Natural killer cell treated with Interleukin-12 subunit alpha and Interleukin-12 subunit beta and Interleukin-15 and Interleukin-18, amount 100 ng/mL, for 72 hours (primary cell): ENCODE measurements around the gene MRPL20. TPM values are rescaled to one million over a fixed set of nuclear protein-coding genes. Genes with fewer than 3 reads are reported as not detected.
"Not testable (repeated sequence)": the region's sequence is repeated elsewhere in the genome, so short reads cannot be mapped to it uniquely, and the experiment has no call there.

Experiments used
- ATAC-seq, 2 donors: fragments of 150-1000 bp; cut with Tn5 transposase in 1 of 2; sonication (Bioruptor Pico), chemical (Tn5 transposase) in 1 of 2; 2 replicates each; pipeline ENCODE4 v1.10.0; 2021
- DNase-seq: peaks from one replicate; pipeline ENCODE4 v3.0.0; 2022; ENCODE audit warnings: low spot score
- H3K27ac Mint-ChIP-seq, 2 donors: 1 replicate in 1 of 2; 2 replicates in 1 of 2; pipeline ENCODE4 v1.8.0; 2022; ENCODE audit warnings: mixed read lengths in 2 of 2, mild to moderate bottlenecking in 1 of 2, moderate library complexity in 1 of 2
- H3K27me3 Mint-ChIP-seq, 2 donors: 1 replicate in 1 of 2; 2 replicates in 1 of 2; pipeline ENCODE4 v1.8.0; 2022; ENCODE audit warnings: mixed read lengths in 2 of 2
- H3K36me3 Mint-ChIP-seq: one replicate; pipeline ENCODE4 v1.8.0; 2022; ENCODE audit warnings: mixed read lengths
- H3K4me1 Mint-ChIP-seq, 2 donors: 1 replicate in 1 of 2; 2 replicates in 1 of 2; pipeline ENCODE4 v1.8.0; 2022; ENCODE audit warnings: low read depth in 2 of 2, mixed read lengths in 2 of 2, mild to moderate bottlenecking in 1 of 2
- H3K4me3 Mint-ChIP-seq: one replicate; pipeline ENCODE4 v1.8.0; 2022; ENCODE audit warnings: mixed read lengths
- H3K9me3 Mint-ChIP-seq: 2 replicates; pipeline ENCODE4 v1.8.0; 2022; ENCODE audit warnings: mixed read lengths
- total RNA-seq, 2 donors: library from RNA; stranded (reverse); gene quantifications; one replicate each; pipeline ENCODE4 v1.2.3, GENCODE V29; 2022

MRPL20 gene
- 100 to 1,000 TPM; 138 to 175 TPM for total RNA-seq

DNA sequence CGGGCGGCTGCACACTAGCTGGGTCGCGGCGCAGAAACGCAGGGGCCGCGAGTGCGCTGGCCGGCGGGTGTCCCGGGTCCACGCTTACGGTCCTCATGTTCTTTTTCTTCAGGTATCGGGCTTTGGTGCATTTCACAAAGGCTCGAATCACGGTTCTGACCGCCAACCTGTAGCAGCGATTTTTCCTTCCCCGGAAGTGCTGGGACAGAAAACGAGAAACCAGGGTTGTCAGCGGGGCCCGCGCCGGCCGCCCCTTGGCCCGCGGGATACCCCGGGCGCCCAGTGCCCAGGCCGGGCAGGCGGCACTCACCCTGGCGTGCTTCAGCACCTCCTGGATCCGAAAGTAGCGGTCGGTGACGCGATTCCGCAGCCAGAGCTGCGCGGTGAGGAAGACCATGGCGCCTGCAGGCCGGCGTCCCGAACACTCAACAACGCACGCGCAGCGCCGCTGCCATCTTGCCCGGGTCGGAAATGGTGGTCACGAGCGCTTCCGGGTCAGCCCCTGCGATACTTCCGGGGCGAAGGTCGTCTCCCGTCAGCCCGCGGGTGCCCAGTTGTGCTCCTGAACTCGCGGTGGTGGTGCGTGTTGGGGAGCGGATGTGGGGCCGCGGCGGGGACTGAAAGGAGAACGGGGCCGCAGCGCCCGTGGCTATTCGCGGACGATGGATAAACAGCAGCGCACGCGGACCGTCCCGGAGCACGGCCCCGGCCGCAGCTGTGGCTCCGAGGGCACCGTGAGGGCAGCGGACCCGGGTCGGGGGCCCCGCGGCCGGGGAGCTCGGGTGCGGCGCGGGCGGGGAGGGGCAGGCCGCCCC is at the start of gene MRPL20:
Gene MRPL20, minus strand, starts transcription at position 473 of the 815 bp plus-strand sequence. Its CDS starts 76 bp downstream, at position 397.
- peak within 1 kb of the TSS; percentile 90 for H3K4me3 Mint-ChIP-seq
- H3K36me3 Mint-ChIP-seq: peaks cover 6% of the 10 kb centered on the region
- peak within 1 kb of the TSS; percentile 81 to 85 for H3K27ac Mint-ChIP-seq
- H3K4me1 Mint-ChIP-seq: peaks cover 21 to 22% of the 10 kb centered on the region in 2 donors
- H3K9me3 Mint-ChIP-seq: no peaks in the 10 kb centered on the region
- ATAC-seq: peak; percentile 99
- no peaks in the 10 kb centered on the region for H3K27me3 Mint-ChIP-seq
- peak; percentile 98 for DNase-seq

DNA sequence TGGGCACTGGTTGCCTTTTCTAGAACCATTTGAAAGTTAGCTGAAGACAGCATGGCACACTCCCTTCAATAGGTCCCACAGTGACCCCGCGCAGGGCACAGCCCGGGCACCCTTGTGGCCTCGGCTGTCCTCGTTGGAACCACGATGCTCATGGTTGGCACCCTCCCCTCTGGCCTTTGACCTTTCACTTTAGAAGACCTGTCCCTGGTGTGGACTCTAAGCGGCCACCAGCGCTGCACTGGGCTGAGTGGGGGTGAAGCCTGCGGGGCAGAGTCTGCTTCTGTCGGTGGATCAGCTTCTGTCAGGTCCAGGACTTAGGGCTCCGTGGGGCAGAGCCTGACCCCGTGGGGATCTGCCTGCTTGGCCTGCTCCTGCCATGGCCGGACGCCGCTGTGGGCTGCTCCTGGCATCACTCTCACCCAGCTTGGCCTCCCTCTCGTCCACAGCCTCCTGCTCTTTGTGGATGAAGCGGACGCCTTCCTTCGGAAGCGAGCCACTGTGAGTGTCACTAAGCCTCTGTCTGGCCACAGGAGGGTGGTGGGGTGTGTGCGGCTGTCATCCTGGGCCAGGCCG is 49.7 kb upstream of the MRPL20 start:
- not testable (repeated sequence) for H3K4me1 Mint-ChIP-seq, H3K36me3 Mint-ChIP-seq, H3K27me3 Mint-ChIP-seq, H3K9me3 Mint-ChIP-seq, H3K4me3 Mint-ChIP-seq, H3K27ac Mint-ChIP-seq, DNase-seq
- peak in 1 of 2 donors; percentile 24 for ATAC-seq

DNA sequence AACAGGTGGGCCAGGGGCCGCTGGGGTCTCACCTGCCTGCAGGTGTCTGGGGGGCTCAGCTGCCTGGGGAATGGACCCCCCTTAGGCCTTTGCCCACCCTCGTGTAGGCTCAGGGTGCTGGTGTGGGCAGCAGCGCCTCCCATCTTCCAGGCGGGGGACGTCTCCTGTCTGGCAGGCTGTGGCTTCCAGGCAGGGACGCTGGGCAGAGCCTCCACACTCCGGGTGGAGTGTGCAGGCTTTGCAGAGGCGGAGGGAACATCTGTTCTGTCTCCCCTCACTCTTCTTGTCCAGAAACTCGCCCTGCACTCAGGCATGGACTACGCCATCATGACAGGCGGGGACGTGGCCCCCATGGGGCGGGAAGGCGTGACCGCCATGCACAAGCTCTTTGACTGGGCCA is 48.8 kb upstream of the MRPL20 start:
- H3K36me3 Mint-ChIP-seq, H3K27me3 Mint-ChIP-seq, DNase-seq, ATAC-seq, H3K27ac Mint-ChIP-seq, H3K4me3 Mint-ChIP-seq, H3K4me1 Mint-ChIP-seq, H3K9me3 Mint-ChIP-seq: not testable (repeated sequence)

DNA sequence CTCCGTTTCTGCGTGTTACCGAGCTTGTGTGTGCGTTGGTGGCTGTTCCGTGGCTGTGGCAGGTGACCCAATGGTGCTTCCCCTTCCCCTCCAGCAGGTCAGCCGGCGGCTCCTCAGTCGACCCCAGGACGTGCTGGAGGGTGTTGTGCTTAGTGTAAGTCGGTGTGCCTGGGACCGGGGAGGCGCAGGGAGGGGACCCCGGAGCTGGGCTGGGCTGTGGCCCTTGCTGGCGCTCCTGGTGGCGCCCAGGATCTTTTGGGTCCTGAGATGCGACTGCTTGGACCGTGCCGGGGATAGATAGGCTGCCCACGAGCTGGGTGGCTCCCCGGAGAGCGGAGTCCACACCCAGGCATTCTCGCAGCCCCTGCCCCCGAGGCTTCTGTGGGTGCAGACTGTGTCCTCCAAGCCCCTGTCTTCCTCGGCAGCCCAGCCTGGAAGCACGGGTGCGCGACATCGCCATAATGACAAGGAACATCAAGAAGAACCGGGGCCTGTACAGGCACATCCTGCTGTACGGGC is 48.3 kb upstream of the MRPL20 start:
- Mint-ChIP-seq H3K4me1 (no peaks in the 10 kb centered on the region), H3K27me3 (no peaks in the 10 kb centered on the region), H3K36me3 (no peaks in the 10 kb centered on the region), H3K9me3 (no peaks in the 10 kb centered on the region), H3K4me3 (no peak overlapping the region), H3K27ac (no peak overlapping the region)
- ATAC-seq (no peak), DNase-seq (no peak)

DNA sequence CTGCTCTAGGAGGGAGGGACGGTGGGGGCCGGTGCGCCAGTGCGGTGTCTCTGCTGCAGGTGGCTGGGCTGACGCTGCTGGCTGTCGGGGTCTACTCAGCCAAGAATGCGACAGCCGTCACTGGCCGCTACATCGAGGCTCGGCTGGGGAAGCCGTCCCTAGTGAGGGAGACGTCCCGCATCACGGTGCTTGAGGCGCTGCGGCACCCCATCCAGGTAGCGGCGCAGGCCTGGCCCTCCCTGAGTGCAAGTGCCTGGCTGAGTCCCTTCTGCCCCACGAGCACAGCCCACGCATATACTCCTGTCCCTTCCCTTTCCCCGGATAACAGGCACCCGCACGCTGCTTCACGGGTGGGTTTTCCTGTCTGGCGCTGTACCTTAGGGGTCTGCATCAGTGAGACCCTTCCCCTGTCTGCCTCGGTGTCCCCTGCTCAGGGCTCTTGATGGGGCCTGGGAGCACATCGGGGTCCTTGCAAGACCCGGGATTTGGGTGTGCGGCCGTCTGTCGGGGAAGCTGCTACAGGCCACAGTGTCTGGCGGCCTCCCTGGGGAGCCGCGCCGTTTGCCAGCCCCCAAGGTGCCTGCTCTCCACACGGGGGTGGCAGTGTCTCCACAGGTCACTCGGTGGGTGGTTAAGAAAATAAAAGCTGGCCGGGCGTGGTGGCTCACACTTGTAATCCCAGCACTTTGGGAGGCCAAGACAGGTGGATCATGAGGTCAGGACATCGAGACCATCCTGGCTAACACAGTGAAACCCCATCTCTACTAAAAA is 47.4 kb upstream of the MRPL20 start:
- not testable (repeated sequence) for H3K9me3 Mint-ChIP-seq, H3K4me1 Mint-ChIP-seq, DNase-seq, H3K27me3 Mint-ChIP-seq, ATAC-seq, H3K36me3 Mint-ChIP-seq, H3K4me3 Mint-ChIP-seq, H3K27ac Mint-ChIP-seq

DNA sequence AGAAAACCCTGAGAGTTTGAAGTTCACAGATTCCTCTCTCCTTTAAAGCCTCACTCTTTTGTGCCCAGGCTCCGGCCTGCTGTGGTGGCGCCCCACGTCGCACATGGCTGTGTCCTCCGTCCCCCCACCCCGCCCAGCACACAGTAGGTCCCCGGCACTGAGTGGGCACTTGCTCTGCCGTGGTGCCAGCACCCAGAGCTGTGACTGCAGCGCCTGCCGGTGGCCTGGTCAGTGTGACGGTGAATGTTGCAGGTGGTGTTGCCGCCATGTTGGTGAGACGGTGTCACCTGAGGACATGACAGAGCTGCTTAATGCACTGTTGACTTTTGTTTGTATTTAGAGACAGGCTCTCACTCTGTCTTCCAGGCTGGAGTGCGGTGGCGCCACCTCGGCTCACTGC is 45.8 kb upstream of the MRPL20 start:
- Mint-ChIP-seq H3K27ac (no peak overlapping the region), H3K4me3 (no peak overlapping the region), H3K4me1 (no peaks in the 10 kb centered on the region), H3K36me3 (no peaks in the 10 kb centered on the region), H3K27me3 (peaks cover 0 to 4% of the 10 kb centered on the region in 2 donors), H3K9me3 (no peaks in the 10 kb centered on the region)
- ATAC-seq (no peak), DNase-seq (no peak)

DNA sequence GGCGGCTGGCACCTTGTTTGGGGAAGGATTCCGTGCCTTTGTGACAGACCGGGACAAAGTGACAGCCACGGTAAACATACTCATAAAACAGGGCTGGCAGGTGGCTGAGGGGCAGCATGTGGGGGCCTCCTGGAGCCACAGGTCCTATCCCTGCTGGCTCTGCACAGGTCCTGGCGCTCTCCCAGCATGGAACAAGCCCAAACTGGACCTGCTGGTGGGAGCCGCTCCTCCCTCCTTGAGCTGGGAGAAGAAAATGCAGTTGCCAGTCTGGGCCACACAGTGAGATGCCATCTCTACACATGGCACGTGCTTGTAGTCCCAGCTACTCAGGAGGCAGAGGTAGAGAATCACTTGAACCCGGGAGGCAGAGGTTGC is 45.3 kb upstream of the MRPL20 start:
- not testable (repeated sequence) for H3K9me3 Mint-ChIP-seq, H3K4me3 Mint-ChIP-seq, DNase-seq, H3K27ac Mint-ChIP-seq, H3K4me1 Mint-ChIP-seq, H3K27me3 Mint-ChIP-seq, ATAC-seq, H3K36me3 Mint-ChIP-seq

DNA sequence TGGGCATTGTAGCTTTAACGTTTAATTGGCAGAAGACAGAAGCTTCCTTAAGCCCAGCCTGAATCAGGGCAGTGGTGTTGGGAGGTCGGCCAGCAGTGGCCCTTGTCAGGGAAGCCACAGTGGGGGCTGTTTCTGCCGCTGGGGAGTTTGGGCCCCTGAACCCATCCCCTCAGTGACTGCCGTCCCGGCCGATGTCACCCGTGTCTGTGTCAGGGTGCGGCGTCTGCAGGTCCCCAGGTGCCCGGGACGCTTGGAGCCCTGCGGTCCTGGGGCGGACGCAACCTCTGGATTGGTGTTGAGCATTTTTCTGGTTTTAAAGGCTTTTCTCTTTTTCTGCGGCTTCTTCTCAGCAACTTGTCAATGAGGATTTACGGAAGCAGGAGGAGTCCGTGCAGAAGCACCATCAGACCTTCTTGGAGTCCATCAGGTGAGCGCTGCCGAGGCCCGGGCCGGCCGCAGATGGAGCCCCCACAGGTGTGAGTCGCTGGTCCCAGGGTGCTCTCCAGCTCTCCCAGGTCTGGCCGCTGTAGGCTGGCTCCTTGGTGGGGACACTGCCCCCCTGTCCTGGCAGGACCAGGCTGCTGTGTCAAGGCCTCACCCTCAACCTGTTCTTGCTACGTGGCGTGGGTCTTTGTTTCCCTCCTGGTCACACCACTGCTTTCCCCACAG is 44.7 kb upstream of the MRPL20 start:
- H3K4me3 Mint-ChIP-seq: no peak overlapping the region
- no peak for DNase-seq
- H3K4me1 Mint-ChIP-seq: no peaks in the 10 kb centered on the region
- no peaks in the 10 kb centered on the region for H3K36me3 Mint-ChIP-seq
- H3K27ac Mint-ChIP-seq: no peak overlapping the region
- H3K27me3 Mint-ChIP-seq: peaks cover 0 to 4% of the 10 kb centered on the region in 2 donors
- no peaks in the 10 kb centered on the region for H3K9me3 Mint-ChIP-seq
- ATAC-seq: no peak

DNA sequence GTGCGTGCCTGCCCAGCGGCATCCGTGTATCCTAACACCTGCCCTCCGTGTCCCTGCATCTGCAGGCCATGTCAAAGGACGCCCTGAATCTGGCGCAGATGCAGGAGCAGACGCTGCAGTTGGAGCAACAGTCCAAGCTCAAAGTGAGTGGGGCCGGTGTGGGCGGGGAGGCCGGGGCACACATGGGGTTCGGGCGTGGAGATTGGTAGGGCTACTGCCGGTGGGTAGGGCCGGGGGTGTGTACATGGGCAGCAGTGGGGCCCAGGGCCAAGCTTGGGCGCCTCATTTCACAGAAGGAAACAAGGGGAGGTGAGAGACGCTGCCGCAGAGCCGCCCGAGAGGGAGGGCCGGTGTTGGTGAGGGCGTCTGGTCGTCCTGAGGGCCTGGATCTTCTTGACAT is 43.5 kb upstream of the MRPL20 start:
- not testable (repeated sequence) for H3K27ac Mint-ChIP-seq, H3K9me3 Mint-ChIP-seq, H3K4me1 Mint-ChIP-seq, ATAC-seq, DNase-seq, H3K4me3 Mint-ChIP-seq, H3K36me3 Mint-ChIP-seq, H3K27me3 Mint-ChIP-seq

DNA sequence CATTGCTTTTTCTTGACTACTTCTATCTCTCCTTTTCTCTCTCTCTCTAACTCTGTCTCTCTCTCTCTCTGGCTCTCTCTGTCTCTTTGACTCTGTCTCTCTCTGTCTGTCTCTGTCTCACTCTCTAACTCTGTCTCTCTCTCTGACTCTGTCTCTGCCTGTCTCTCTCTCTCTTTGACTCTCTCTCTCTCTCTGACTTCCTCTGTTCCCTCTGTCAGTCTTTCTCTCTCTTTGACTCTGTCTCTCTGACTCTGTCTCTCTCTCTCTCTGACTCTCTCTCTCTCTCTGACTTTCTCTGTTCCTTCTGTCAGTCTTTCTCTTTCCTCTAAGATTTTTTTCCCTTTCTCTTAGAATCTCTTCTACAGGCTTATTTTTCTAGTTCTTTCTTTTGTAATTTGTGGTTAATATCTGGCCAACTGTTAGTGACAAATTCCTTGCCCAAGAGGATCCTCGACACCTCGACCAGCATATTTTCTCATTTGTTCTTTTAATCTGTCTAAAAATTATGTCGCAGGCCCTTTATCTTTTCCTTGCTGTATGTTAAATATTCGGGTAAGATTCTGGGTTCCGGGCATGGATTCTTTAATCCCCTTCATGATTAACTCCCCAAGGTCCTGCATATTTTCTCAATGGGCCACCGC is 42.1 kb upstream of the MRPL20 start, which contains the start of gene ATAD3C:
Gene ATAD3C, plus strand, starts transcription at position 591 of the 641 bp plus-strand sequence. CDS start 995 bp downstream, outside the sequence.
- H3K36me3 Mint-ChIP-seq: no peaks in the 10 kb centered on the region
- H3K27me3 Mint-ChIP-seq: peaks cover 0 to 4% of the 10 kb centered on the region in 2 donors
- no peaks in the 10 kb centered on the region for H3K4me1 Mint-ChIP-seq
- no peak within 1 kb of the TSS for H3K27ac Mint-ChIP-seq
- no peak for ATAC-seq
- H3K4me3 Mint-ChIP-seq: no peak within 1 kb of the TSS
- no peak for DNase-seq
- H3K9me3 Mint-ChIP-seq: no peaks in the 10 kb centered on the region

DNA sequence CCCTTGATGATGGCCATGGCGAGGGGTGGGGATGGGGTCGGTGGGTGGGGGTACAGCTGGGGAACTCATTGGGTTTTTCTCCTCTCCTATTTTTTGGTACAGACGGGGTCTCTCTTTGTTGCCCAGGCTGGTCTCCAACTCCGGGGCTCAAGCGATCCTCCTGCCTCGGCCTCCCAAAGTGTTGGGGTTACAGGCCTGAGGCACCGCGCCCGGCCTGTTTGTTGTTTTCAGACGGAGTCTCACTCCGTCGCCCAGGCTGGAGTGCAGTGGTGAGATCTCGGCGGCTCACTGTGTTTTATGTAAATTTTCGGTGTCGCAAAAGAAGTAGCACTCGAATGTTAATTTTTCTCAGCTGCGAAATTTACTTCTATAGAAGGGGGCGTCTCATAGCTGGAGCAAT is 39.5 kb upstream of the MRPL20 start:
- not testable (repeated sequence) for H3K4me3 Mint-ChIP-seq, H3K9me3 Mint-ChIP-seq, H3K4me1 Mint-ChIP-seq, H3K27ac Mint-ChIP-seq, H3K27me3 Mint-ChIP-seq, ATAC-seq, H3K36me3 Mint-ChIP-seq, DNase-seq

DNA sequence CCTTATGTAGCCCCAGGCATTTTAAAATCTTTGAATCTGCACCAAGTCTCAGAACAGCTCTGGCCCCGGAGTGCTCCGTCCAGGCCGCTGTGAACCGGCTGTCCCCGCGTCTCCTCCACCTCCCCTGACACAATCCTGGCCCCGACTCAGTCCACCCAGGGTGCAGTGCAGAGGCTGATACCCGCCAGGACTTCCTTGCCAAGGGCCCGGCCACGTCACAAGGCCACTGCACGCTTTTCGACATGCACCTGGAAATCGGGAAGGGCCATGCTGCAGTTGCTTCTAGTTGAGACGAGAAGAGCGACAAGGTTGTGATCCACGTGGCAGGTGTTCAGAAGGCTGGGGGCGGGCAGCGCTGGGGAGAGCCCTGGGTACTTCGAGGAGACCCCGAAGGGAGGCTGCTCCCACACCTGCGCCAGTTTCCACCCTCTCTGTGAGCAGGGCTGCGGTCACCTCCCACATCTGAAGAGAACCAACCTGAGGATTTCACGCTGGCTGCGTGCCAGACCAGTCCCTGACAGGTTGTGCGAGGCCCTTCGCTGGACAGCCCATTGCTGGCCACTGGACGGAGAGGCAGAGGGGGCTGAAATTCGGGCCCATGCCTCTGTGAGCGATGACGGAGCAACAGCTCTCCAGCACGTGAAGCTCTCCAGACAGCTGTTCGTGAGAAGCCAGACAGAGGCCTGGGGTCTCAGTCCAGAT is 35.1 kb upstream of the MRPL20 start:
- Mint-ChIP-seq H3K27ac (no peak overlapping the region), H3K4me3 (no peak overlapping the region), H3K9me3 (no peaks in the 10 kb centered on the region), H3K27me3 (no peaks in the 10 kb centered on the region), H3K4me1 (no peaks in the 10 kb centered on the region), H3K36me3 (no peaks in the 10 kb centered on the region)
- ATAC-seq: no peak
- DNase-seq: no peak
